ENCODE results near the gene PARVB. TPM values are rescaled to one million over a fixed set of nuclear protein-coding genes. Genes with fewer than 3 reads are reported as not detected.

Gene PARVB, protein sequence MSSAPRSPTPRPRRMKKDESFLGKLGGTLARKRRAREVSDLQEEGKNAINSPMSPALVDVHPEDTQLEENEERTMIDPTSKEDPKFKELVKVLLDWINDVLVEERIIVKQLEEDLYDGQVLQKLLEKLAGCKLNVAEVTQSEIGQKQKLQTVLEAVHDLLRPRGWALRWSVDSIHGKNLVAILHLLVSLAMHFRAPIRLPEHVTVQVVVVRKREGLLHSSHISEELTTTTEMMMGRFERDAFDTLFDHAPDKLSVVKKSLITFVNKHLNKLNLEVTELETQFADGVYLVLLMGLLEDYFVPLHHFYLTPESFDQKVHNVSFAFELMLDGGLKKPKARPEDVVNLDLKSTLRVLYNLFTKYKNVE
- total RNA-seq (2014; rRNA removed; shearing (Covaris generic)): 72.8 and 82.9 TPM in 2 replicates

GRCh38 chr22:44024288-44024921, at the start of gene PARVB:
PARVB (plus strand) TSS chr22:44024302; CDS start chr22:44024340, 38 bp downstream.
- DNase-seq (ENCODE audit: low read depth): peak; percentile 29

- no peak for DNase-seq (ENCODE audit: low read depth)
Measured at GRCh38 chr22:43975041-43975440, 49.1 kb upstream of the PARVB start.

DNA sequence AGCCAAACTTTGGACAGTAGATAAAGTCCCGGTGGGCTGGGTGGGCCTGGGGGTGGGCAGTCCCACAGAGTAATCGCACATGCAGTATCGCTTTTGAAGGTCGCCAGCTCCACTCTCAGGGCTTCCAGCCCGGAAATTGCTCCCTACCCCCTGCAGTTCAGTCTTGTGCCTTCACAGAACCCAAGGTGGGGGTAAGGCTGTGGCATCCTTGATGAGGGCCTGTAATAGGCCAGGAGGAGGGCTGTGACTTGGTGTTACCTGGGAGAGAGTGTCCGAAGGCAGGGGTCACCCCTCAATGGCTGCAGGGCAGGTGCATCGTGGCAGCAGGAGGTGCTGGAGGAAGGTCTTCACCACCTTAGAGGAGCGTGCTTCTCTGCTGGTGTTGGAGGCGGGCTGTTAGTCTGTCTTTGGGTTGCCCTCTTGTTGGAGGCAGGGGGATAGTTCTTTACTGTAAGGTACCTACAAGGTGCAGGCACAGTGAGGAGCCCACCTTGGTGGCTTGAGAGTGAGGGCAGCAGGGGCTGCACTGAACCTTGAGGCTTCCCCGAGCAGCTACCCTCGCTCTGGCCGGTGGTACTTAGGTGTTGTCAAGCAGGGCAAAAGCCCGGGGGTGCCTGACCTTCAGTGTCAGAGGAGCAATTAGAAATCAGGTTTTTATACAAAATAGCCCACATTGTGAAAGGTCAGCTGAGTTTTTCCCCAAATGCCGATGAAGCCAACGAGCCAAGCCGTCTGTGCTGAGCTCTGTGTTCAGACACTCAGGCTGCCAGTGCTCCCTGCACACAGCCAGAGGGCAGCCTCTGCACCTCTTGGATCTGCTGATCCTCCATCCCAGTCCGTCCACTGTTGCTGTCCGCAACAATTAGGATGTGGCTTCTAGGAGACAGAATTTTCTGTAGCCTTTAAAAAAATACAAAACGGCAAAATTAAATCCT, 47.0 kb upstream of the PARVB start:
- DNase-seq (ENCODE audit: low read depth): no peak

DNA sequence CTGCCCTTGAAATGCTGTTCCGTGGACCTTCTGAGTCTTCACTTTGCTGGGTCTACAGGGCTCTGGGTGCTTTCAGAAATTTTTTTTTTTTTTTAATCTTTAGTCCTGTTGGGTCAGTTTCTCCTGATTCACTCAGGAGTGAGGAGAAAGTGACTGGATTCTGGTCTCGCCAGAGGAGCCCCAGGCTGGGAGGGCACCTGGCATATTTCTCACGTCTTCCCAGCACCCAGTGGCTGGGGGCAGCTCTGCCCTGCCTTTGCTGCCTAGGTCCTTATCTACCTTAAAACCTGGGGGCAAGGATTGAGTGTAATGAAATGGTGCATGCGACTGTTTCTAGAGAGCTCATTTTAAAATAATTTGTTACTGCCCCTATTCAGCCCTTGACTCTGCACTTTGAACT, 45.5 kb upstream of the PARVB start:
- no peak for DNase-seq (ENCODE audit: low read depth)

GRCh38 chr22:43980579-43980978, 43.5 kb upstream of the PARVB start:
- no peak for DNase-seq (ENCODE audit: low read depth)

GRCh38 chr22:43980996-43981395, 43.1 kb upstream of the PARVB start:
- no peak for DNase-seq (ENCODE audit: low read depth)

DNA sequence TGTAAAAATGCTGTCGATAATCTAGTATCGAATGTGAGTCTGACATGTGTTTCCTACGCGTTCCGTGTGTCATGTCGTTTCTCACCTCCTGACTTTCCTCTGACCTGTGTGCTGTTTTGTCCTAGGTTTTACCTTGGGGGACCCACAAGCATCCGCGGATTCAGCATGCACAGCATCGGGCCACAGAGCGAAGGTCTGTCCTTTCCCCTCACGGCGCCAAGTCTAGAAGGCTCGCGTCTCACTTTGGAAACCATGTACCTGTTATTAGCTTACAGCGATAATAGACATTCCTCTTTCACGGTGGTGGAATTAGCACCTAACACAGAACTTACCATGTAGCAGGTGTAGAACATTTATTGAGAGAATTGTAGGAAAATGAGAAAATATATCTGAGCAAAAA, 40.3 kb upstream of the PARVB start:
- DNase-seq (ENCODE audit: low read depth): no peak

GRCh38 chr22:43985532-43985931, 38.6 kb upstream of the PARVB start:
- no peak for DNase-seq (ENCODE audit: low read depth)

- DNase-seq (ENCODE audit: low read depth): no peak
Measured at GRCh38 chr22:43988116-43988820, 35.8 kb upstream of the PARVB start.

- DNase-seq (ENCODE audit: low read depth): no peak
Measured at GRCh38 chr22:43988960-43989359, 35.1 kb upstream of the PARVB start.

GRCh38 chr22:43990044-43990443, 34.1 kb upstream of the PARVB start:
- DNase-seq (ENCODE audit: low read depth): no peak

DNA sequence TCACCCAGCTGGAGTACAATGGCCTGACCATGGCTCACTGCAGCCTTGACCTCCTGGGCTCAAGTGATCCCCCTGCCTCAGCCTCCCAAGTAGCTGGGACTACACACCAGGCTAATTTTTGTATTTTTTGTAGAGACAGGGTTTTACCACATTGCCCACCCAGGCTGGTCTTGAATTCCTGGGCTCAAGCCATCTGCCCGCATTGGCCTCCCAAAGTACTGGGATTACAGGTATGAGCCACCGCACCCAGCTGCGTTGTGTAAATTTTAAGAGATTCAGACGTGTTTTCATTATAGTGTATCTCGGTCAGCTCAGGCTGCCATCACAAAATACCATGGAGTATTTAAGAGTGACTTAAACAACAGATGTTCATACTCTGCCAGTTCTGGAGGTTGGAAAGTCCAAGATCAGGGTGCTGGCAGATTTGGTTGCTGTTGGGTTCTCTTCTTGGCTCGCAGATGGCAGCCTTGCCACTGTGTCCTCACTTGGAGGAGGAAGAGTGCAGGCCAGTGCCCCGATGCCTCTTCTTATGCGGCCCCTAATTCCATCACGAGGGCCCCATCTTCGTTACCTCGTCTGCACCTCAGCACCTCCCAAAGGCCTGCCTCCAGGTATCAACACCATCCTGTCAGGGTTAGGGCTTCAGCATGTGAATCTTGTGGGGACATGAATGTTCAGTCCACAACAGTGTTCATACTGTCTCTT, 32.6 kb upstream of the PARVB start:
- DNase-seq (ENCODE audit: low read depth): no peak

DNA sequence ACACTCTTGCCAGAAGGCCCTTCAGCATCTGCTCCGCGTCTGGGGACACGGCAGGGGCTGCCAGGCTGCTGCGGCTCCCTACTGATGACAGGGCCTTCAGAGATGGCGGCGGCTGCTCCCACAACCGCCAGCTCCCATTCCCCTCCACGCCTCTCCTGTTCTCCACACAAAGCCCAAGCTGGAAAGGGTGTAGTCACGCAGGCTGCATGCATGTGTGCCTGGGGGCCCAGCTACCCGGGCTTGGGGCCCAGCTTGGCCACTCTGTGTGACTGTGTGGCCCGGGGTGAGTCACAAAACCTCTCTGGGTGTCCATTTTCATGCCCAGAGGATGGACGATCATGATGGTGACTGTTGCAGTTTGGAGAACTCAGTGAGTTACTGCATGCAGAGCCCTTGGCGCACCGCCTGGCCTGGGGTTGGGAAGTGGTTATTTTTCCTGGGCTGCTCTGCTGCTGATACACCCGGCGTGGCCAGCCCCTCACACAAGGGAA, 31.7 kb upstream of the PARVB start:
- peak; percentile 96 for DNase-seq (ENCODE audit: low read depth)

DNA sequence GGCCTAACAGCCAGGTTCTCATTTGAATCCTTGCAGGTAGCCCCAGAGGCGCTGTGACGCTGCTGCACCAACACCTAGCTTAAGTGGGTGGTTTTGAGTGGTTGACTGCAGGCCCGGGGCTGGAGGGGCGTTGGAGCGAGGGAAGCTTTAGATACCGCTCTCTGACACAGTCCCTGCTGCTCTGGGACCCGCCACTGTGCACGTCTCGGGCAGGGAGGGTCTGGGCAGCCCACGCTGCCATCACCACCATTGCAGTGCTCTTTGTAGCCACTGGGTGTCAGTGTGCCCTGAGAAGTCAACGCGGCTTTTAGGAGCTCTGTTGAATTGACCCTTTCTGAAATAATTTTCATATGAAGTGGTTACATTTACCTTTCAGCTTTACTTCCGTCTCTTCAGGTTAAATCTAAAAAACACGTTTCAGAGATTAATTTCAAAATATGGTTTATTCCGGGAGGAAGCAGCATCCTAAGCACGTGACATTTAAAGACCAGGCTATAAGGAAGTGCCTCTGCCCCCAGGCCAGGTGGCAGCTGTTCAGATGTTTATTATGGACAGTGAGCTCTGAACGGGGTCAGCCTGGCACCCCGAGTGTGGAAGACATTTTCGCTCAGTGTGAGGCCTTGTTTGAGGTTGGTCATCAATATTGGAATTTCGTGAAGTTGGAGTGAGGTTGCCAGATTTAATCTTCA, 30.9 kb upstream of the PARVB start:
- DNase-seq (ENCODE audit: low read depth): peak; percentile 44

GRCh38 chr22:43994006-43994405, 30.1 kb upstream of the PARVB start:
- DNase-seq (ENCODE audit: low read depth): no peak

DNA sequence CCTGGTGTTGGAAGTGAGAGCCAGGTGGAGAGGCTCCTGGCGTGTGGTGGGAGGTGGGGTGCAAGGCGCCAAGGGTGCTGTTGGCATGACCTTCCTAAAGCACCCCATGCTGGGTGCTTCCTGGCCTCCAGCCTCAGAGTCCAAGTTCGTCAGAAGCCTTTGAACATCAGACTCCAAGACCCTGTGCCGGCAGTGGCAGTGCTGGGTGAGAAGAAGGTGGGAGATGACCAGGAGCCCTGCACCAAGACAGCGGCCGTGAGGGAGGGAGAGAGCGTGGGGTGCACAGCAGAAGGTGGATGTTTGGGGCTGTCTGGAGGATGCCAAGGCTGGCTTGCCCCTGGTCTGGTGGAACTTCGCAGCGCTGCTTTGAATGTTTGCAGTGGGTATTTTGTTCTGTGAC, 29.7 kb upstream of the PARVB start:
- no peak for DNase-seq (ENCODE audit: low read depth)

GRCh38 chr22:43995057-43995685, 28.9 kb upstream of the PARVB start:
- DNase-seq (ENCODE audit: low read depth): no peak

DNA sequence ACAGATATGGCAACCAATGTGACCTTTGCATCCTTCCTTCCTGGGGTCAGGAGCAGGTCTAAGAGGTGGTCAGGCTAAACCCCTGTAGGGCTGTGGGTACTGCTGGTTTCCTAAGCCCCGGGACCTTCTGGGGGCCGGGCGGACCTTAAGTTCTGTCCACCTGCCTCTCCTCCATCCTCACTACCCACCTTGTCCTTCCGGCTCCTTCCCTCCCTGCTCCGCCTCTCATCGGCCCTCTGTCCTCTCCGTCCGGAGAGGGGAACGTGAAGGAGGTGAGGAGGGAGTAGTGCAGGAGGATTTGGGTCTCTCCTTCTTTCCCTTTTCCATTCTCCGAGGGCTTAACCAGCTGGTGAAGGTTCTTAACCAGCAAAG, 28.3 kb upstream of the PARVB start:
- no peak for DNase-seq (ENCODE audit: low read depth)

- DNase-seq (ENCODE audit: low read depth): no peak
Measured at GRCh38 chr22:43996170-43996980, 27.7 kb upstream of the PARVB start.

All from RPMI7951 (cell line).